SK-MEL-5 (cell line): ENCODE measurements around the gene PDPK1. TPM values are rescaled to one million over a fixed set of nuclear protein-coding genes. Genes with fewer than 3 reads are reported as not detected.
"Not testable (repeated sequence)": the region's sequence is repeated elsewhere in the genome, so short reads cannot be mapped to it uniquely, and the experiment has no call there.

ENCODE experiments used
- DNase-seq: peaks from one replicate; pipeline ENCODE4 v3.0.0-alpha.2; 2016; ENCODE audit warnings: low read depth, low spot score
- in situ Hi-C: cut with HindIII; loops from 2 replicates; pipeline ENCODE4 v1.10.0; 2016; ENCODE audit warnings: low sequenced_read_pairs, high pct_unique_total_duplicates, low pct_unique_long_range_greater_than_20kb
- total RNA-seq: library from RNA; depleted of rRNA; stranded (reverse); fragments of >200 nt; shearing (Covaris generic); gene quantifications from 2 replicates; pipeline ENCODE4 v1.2.3, GENCODE V29; 2014

Gene PDPK1
- total RNA-seq, 1 experiment from 2014 or later, result 12.3 TPM

- in situ Hi-C loops, DNase-seq: not testable (repeated sequence)
These were observed 22.4 kb downstream of the PDPK1 start for GRCh38 chr16:2560131-2560797.

GRCh38 chr16:2560798-2561133 lies 22.9 kb downstream of the PDPK1 start:
- in situ Hi-C loops, DNase-seq: not testable (repeated sequence)

GRCh38 chr16:2567506-2567905 lies 29.7 kb downstream of the PDPK1 start:
- DNase-seq, in situ Hi-C loops: not testable (repeated sequence)

- DNase-seq, in situ Hi-C loops: not testable (repeated sequence)
These were observed 30.8 kb downstream of the PDPK1 start for GRCh38 chr16:2568573-2568972.

- in situ Hi-C loops, DNase-seq: not testable (repeated sequence)
These were observed 34.9 kb downstream of the PDPK1 start for GRCh38 chr16:2572704-2573103.

- in situ Hi-C loops, DNase-seq: not testable (repeated sequence)
These were observed 38.0 kb downstream of the PDPK1 start for GRCh38 chr16:2575839-2576238.

- in situ Hi-C loops, DNase-seq: not testable (repeated sequence)
These were observed 39.2 kb downstream of the PDPK1 start for GRCh38 chr16:2577044-2577443.

- in situ Hi-C loops, result not testable (repeated sequence)
These were observed 41.1 kb downstream of the PDPK1 start for GRCh38 chr16:2578905-2579304.

GRCh38 chr16:2580143-2580542 lies 42.3 kb downstream of the PDPK1 start:
- DNase-seq, in situ Hi-C loops: not testable (repeated sequence)

More at GRCh38 chr16:2578905-2579304, 41.1 kb downstream of the PDPK1 start:
- not testable (repeated sequence) for DNase-seq

GRCh38 chr16:2580818-2581217 lies 43.0 kb downstream of the PDPK1 start:
- DNase-seq, in situ Hi-C loops: not testable (repeated sequence)

GRCh38 chr16:2584729-2585650 lies 47.2 kb downstream of the PDPK1 start:
- in situ Hi-C loops, result no loop called here

GRCh38 chr16:2585651-2586081 lies 47.8 kb downstream of the PDPK1 start:
- no peak for DNase-seq
- in situ Hi-C loops, result no loop called here

More at GRCh38 chr16:2584729-2585650, 47.2 kb downstream of the PDPK1 start:
- no peak for DNase-seq

GRCh38 chr16:2586241-2586640 lies 48.4 kb downstream of the PDPK1 start:
- DNase-seq, result no peak
- in situ Hi-C loops, result no loop called here

GRCh38 chr16:2586901-2587480 lies 49.2 kb downstream of the PDPK1 start:
- in situ Hi-C loops, result no loop called here

GRCh38 chr16:2587891-2588565 lies 50.2 kb downstream of the PDPK1 start:
- DNase-seq, result no peak
- in situ Hi-C loops, result no loop called here

More at GRCh38 chr16:2586901-2587480, 49.2 kb downstream of the PDPK1 start:
- DNase-seq, result no peak

- in situ Hi-C loops, result no loop called here
These were observed 53.8 kb downstream of the PDPK1 start for GRCh38 chr16:2591476-2592240.

GRCh38 chr16:2592786-2593185 lies 55.0 kb downstream of the PDPK1 start:
- DNase-seq, result no peak
- in situ Hi-C loops, result no loop called here

More at GRCh38 chr16:2591476-2592240, 53.8 kb downstream of the PDPK1 start:
- no peak for DNase-seq
